AG09319 (cell line): Measurements from ENCODE around the gene MRPL1.

ENCODE experiments used
- DNase-seq: peaks from one replicate; pipeline ENCODE4 v3.0.0-alpha.2; 2010; ENCODE audit warnings: low read depth; ENCODE audit errors: extremely low read depth
- TF ChIP-seq, protein P1 (sequence below): IDR thresholded peaks from 2 replicates; pipeline ENCODE4 v1.5.1; 2011; ENCODE audit warnings: low read depth, mild to moderate bottlenecking, inconsistent platforms, low read length, moderate library complexity

The MRPL1 gene

DNA sequence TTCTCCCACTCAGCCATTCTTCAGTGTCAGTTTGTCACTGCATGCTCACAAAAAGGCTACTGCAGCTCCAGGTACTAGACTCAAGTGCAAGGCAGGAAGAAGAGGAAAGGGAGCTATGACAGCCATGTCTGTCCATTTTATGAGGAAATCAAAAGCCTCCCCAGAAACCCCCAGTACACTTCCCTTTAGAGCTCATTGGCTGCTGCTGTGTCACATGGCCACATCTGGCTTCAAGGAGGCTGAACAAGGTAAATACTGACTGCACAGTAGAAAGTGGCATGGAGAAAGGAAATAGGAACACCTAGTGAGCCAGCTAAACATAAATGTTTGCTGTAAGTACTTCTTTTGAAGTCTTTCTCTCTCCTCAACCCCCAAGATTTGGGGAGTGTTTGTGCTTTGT, 127.3 kb downstream of the MRPL1 start:
- no peak for DNase-seq
- TF ChIP-seq, protein P1, sequence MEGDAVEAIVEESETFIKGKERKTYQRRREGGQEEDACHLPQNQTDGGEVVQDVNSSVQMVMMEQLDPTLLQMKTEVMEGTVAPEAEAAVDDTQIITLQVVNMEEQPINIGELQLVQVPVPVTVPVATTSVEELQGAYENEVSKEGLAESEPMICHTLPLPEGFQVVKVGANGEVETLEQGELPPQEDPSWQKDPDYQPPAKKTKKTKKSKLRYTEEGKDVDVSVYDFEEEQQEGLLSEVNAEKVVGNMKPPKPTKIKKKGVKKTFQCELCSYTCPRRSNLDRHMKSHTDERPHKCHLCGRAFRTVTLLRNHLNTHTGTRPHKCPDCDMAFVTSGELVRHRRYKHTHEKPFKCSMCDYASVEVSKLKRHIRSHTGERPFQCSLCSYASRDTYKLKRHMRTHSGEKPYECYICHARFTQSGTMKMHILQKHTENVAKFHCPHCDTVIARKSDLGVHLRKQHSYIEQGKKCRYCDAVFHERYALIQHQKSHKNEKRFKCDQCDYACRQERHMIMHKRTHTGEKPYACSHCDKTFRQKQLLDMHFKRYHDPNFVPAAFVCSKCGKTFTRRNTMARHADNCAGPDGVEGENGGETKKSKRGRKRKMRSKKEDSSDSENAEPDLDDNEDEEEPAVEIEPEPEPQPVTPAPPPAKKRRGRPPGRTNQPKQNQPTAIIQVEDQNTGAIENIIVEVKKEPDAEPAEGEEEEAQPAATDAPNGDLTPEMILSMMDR: no peak

DNA sequence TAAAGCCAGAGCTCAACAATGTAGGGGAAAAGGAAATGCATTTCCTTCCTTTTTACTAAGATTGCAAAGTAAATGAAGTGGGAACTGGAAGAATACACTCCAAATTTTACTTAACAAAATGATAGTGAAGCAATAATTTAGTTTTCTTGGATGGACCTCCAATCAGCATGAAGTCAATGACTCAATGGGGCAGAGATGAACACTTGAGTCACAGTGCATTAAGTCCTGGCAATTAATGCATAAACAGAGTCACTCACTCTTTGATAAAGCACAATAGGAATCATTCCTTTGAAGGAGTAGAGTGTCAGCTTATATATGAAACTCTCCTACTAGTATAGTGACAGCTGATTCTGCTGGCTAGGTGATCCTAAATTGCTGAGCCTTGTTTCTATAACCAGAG, 127.8 kb downstream of the MRPL1 start:
- no peak for DNase-seq
- TF ChIP-seq, protein P1: no peak

DNA sequence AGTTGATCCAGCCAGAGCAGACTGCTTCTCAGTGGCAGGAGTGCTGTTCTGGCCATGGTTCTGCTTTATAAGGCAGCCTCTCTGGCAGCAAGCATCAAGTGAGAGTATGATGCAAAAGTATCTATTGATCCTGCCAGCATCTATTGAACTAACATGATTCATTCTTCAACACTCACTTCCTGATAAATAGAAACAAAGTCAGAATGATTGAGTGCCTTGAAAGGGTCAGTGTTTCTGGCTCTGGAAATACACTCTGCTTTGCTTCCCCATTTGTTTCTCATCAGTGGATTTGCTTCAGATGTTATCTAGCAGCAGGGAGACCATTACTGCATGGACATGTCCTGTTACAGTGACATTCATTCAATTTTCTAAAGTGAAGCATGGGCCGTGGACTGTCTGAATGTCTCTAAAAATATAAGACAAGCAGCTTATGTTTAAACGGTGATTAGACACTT, 128.3 kb downstream of the MRPL1 start:
- TF ChIP-seq, protein P1: no peak
- no peak for DNase-seq

DNA sequence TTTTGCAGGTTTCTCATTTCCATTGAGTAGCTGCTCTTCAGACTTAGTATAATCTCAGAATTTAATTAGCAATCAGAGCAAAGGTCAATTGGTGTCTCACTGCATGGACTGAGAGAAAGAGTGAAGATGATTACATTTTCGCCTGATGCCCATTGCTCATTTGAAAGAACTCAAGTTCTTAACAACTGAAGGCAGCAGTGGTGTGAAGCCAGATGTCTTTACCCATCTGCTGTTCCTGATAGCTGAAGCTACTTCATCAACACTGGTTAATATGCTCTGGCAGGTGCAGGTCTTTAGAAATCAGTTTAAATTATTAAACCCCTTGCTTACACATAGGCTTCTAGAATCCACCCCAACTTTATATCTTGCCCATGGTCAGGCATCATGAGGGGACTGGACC, 130.0 kb downstream of the MRPL1 start:
- TF ChIP-seq, protein P1: no peak
- DNase-seq: no peak

DNA sequence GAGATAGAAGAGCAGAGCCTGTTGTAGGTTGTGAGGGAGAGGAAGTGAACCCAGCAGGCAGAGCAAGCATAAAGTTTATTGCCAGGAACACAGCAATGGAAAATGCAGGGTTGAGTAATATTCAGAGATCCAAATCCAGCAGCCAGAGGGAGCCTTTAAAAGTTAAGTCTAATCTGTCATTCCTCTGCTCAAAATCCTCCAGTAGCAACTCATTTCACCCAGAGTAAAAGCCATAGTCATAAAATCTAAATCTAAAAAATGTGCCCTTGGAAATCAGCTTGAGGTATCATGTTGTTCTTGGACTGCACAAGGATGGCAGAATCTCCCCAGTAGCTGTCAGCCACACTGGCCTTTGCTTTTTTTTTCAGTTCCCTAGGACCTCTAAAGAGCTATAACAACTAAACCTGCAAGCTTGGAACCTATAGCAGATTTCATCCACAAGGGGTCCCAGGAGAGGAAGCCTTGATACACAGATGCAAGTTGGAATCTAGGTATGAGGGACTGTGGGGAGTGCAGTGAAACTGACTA, 131.6 kb downstream of the MRPL1 start:
- TF ChIP-seq, protein P1: peak; percentile 65
- peak; percentile 10 for DNase-seq

DNA sequence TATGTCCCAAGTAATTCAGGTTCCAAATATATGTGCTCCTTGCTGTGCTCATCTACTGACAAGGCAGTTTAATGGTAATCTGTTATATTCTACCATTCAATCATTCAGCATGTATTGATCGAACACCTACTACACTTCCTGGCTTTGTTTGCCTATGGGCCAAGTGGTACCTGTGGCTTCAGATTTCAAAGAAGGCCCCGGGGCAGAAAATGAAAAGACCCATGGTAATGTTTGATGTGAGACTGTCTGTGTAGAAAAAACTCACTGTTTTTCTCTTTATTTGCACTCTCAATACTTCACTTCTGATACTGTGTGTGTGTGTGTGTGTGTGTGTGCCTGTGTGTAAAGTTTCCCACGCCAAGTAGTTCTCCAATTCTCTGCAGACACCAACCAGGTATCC, 133.4 kb downstream of the MRPL1 start:
- TF ChIP-seq, protein P1: no peak
- no peak for DNase-seq

DNA sequence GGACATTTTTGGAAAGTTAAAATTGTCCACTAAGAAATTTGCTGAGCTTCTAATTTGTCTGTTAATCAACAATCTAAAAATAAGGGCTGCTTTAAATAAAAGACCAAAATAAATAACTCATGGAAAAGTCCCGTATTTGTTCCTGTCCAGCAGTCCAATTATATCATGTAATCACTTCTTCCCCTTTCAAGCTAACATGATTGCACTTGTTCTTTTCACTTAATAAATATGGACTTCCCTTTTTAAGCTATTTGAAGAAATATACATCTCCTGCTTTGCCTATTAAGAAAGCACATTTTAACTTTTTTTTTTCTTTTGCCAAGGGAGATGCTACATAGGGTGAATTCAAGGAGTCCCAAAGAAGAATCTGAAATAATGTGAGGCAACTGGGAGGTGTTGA, 138.9 kb downstream of the MRPL1 start:
- no peak for DNase-seq

More for the DNA sequence above, 138.9 kb downstream of the MRPL1 start:
- TF ChIP-seq, protein P1: no peak
